GM19238 (cell line): Measurements from ENCODE around the gene EXOC3.
A peak's percentile ranks its signal among the peaks of the same experiment; 100 is the strongest.
"Not testable (repeated sequence)": the region's sequence is repeated elsewhere in the genome, so short reads cannot be mapped to it uniquely, and the experiment has no call there.

Source experiments
- DNase-seq: peaks from one replicate; pipeline ENCODE4 v3.0.0; 2011; ENCODE audit warnings: low spot score; ENCODE audit not compliant: insufficient read length

EXOC3 gene

DNA sequence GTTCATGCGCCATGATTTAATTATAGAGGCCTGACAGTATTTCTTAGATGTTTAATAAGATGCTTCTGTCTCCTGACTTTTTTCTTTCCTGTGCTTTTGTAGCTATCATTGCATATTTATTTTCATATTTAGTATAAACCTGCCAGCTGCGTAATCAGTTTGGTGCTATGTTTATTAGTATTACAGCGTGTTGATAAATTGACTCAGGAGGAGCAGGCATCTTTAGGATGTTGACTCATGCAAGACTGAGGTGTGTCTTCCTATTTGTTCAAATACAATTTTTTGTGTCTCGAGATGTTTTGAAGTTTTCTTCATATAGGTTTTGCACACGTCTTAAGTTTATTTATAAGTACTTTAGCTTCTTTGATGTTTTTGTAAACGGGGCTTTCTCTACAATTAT is 35.9 kb upstream of the EXOC3 start:
- DNase-seq: no peak

DNA sequence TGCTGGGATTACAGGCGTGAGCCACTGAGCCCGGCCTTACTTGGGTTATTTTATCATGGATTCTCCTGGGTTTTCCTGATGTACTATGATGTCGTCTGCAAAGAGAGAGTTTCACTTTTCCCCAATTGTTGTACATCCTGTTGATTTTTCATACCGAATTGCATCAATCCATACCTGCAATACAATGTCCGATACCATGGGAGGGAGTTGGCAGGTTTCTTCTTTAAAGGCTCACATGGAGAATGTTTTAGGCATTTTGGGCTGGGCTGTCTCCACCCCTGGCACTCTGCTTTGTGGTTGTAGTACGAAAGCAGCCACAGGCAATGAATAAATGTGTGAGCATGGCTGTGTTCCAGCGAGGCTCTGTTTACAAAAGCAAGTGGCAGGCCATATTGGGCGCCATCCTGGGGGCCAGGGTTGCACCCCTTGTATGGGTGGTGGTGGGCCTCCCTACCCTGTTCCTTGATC is 35.1 kb upstream of the EXOC3 start:
- no peak for DNase-seq

DNA sequence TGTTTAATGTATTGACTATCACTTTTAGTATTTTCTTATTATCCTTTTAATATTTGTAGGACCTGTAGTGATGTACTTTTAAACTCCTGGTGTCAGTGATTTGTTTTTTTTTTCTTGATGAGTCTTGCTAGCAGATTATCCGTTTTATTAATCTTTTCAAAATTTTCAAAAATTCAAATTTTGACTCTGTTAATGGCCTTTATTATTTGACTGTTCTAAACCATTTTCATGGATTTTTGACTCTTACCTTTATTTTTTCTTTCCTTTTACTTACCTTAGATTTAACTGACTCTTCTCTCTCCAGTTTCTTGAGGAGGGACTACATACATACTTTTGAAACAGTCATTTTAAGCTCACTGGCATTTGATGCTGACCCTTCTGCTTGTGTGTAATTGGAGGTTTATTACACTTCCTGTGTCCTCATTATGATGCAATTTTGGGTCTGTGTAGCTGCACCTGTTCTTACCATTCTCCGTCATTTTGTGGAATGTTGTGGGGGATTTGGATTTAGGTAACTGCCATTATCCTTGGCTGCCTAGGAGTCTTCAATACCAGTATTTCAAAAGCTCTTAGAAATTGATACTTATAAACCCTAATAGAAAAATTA is 32.0 kb upstream of the EXOC3 start:
- no peak for DNase-seq

DNA sequence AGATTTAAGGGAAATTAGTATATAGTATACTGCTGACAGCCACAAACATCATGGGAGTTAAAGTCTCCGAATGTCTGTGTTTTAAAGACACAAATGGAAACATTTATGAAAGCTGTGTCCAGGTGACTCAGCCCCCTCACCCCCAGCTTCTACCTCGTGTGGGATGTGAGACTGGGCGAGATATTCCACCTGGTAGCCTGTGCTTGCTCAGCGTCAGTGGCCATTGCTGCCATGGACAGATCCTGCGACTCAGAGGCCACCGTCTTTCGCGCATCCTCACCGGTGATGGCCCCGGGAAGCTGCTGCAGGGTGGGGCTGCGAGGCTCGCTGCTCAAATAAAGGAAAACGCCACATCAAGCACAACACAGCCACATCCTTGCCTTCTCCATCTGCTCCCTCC is 31.2 kb upstream of the EXOC3 start:
- DNase-seq: no peak

DNA sequence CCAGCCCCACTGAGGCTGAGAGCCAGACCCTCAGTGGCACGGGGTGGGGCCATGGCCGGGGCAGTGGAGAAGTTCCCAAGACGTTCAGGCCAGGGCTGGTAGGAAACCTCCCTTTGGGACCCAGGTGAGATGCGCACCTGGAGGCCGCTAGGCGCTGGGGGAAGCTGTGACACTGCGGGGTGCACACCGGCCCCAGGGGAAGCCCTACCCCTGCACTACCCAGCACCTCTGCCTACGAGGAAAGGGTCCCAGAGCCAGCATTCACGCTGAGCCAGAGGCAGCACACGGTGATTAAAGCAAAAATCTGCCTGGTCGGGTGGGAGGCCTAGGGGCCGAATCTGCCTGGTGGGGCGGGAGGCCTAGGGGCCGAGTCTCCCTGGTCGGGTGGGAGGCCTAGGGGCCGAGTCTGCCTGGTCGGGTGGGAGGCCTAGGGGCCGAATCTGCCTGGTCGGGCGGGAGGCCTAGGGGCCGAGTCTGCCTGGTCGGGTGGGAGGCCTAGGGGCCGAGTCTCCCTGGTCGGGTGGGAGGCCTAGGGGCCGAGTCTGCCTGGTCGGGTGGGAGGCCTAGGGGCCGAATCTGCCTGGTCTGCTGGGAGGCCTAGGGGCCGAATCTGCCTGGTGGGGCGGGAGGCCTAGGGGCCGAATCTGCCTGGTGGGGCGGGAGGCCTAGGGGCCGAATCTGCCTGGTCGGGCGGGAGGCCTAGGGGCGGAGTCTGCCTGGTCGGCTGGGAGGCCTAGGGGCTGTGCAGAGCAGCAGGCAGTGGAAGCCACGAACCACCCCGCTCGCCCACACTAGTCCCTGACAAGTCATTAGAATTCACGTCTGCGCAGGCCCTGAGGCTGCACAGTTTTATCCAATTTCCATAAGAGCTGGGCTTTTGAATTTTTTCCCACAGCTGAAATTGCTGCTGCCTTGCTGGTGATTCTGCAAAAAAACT is 27.7 kb upstream of the EXOC3 start:
- not testable (repeated sequence) for DNase-seq

DNA sequence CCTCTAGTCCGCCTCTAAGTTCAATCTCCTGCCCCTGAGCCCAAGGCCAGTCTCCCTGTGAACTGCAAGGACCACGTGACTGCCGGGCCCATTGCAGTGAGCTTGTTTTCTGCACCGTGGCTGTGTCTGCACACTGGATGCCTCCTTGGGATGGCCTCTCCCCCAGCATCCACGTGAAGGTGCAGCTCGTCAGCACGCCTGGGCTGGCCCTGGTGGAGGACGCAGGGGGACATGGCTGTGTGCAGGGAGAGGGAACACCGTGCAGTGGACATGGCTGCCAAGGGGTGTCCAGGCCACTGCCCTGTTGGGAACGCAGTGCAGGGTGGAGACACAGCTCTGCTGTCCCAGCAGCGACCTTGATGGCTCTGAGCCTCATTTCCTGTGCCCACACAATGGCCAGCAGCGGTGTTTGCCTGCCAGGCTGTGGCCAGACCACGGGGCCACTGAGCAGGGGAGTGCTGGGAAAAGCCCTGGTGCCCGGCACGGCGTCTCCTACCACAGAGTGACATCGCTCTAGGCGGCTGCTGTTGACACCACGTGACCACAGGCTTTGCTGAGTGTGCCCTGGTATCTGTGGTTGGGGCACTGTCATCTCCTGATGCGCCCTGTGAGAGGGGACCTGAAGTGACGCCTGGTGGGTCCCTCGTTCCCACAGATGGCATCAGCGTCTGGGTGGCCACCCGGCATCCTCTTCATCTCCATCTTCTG is 26.9 kb upstream of the EXOC3 start:
- no peak for DNase-seq

DNA sequence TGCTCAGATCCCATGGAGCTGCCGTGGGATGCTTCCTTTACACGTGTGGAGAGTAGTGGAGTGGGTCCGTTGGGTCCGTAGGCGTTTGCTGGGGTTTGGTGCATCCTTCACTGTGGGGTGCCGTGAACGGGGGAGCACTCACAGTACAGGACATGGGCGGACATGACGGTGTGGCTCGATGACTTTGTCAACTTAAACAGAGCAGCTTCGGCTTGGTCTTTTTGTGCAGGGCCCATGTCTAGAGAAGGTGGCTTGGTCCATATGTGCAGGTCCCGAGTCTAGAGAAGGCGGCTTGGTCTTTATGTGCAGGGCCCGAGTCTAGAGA is 26.4 kb upstream of the EXOC3 start:
- DNase-seq: no peak

DNA sequence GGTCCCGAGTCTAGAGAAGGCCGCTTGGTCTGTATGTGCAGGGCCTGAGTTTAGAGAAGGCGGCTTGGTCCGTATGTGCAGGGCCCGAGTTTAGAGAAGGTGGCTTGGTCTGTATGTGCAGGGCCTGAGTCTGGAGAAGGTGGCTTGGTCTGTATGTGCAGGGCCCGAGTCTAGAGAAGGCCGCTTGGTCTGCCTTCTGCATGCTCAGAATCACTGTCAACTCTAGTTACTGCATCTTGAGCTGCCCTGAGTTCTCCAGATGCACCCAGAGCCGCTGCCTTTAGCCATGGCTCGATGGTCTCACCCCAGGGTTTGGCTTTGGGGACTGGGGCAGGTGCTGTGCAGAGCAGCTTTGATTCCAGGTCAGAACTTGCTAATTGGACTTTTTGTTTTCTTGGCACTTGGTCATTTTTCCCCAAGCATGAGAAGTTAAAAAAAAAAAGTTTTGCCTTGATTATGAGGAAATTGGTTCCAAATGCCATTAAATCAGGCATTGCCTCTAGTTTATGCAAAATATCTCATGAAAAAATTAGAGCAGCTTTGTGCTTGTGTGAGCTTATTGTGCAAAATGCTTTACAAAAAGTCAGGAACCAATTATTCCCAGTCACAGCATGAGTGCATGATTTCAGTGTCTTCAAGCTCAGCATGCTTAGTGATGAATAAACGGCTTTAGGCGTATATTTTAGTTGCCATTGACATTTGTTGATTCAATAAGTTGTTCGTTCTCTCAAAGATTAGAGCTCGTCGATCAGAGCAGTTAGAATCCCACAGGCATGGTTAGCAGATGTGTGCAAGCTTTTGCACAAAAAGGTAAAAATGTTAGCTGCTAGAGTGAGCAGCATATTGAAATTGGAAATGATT is 25.4 kb upstream of the EXOC3 start:
- DNase-seq: no peak

DNA sequence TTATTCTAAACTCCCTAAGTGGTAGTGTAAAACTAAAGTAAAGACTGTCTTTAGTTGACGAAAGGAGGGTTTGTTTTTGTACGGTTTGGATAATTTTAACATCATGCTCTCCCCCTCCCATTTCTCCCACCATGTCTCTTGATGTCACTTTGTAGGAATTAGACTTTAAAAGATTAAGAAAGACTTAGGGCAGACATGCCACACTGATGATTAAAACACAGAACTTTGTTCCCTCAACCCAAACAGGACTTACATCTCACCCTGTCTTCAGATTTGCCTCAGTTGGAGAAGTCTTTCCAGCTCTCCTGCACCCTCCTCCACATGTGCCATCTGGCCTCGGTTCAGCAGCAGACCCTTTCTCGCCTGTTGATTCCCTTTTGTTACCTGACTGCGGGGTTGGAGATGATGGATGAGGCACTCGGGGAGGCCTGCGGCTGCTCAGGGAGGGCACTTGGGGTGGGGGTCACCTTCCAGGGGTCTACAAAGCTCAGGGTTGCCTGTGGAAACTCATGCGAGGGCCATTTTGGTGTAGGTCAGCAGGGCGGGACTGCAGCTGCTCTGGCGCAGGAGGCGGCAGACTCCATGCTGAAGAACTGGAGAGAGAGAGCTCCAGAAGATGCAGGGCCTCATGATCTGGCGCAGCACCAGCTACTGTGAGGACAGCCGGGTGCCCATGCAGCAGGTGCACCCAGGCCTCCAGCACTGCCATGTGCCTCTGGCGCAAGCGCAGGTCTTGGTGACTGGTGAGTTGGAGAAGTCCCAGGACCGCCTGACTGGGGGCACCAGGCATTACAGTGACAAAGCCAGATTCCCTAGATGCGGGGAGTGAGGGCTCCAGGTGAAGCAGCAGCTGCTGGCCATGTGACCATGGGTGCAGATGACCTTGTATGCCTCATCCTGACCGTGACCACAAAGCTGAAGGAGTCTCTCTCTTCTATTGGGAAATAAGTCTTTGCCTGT is 24.5 kb upstream of the EXOC3 start:
- DNase-seq: no peak

DNA sequence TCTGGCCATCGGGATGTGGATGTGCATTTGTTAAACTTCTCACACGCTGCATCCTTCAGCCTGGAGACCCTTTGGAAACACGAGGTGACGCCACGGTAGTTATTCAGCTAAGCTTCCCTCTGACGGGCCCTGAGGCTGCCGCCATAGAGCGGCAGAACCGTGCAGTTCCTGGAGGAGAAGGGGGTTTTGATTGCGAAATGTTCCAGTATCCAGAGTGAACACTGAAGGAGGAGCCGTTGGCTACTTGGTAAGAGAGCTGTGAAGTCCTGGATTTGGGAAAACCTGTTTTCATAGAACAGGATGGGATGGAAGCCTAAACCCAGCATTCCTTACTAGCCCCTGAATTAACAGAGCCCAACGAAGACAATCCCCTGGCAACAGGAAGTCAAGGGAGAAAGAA is 23.0 kb upstream of the EXOC3 start:
- DNase-seq: no peak

DNA sequence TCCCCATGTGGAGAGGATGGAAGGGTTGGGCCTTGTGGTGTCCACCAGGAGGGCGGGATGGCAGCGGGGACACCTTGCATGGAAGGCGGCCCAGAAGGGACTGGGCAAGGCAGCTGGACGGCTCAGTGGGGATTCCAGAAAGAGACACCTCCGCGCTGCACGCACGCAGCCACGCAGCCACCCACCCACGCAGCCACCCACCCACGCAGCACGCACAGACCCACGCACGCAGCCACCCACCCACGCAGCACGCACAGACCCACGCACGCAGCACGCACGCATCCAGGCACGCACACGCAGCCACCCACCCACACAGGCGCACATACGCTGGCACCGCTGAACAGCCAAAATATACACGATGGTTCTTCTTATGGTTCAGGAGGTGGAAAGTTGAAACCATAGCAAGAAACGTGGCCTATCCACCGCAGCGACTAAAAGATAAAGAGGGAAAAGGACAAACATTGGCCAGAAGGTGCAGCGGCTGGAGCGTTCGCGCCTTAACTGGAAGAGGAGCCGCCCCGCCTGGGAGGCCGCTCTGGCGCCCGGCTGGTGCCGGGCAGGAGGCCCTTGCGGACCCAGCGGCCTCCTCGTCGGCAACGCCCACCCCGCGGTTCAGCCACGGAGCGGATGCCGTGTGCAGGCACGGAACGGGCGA is 22.2 kb upstream of the EXOC3 start:
- DNase-seq: no peak

DNA sequence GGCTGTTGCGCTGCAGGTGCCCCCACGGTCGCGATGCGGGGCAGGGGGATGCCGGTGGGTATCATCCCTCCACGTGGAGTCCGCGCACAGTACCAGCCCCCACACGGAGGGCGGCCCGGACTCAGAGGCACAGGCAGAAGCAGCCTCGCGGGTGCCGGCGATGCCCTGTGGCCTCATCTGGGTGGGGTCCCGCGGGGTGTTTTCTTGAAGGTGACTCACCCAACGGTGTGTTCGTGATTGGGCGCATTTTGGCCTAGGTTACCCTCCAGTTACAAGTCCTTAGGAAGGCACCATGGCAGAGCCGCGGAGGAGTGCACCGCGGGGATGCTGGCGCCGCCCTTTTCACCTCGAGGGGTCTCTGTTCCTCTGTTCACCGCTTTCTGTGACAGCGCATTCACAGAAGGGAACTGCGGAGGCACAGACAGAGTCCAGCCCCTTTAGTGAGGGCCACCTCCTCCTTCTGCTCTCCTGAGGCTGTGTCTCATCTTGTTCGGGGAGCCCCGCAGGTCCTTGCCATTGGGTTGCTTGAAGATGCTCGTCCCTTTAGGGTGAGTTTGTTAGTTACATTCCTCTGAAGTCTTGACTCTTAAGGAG is 21.6 kb upstream of the EXOC3 start:
- DNase-seq: no peak

DNA sequence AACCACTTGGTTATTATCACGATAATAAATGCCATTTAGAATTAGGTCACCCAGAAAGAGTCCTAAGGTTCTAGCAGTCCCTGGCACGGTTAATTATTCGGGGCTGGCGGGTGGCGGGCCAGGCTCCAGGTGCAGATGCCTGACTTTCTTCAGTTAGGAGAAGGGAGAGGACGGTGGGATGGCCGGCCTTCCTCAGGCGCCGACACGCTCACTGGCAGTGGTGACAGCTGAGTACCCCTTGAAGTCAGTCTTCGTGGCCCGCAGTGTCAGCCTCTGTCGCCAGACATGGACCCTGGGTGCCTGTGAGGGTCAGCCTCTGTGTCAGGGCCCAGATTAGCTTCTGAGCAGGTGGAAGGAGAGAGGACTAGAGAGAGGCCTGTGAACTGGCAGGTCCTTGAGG is 21.1 kb upstream of the EXOC3 start:
- DNase-seq: no peak

DNA sequence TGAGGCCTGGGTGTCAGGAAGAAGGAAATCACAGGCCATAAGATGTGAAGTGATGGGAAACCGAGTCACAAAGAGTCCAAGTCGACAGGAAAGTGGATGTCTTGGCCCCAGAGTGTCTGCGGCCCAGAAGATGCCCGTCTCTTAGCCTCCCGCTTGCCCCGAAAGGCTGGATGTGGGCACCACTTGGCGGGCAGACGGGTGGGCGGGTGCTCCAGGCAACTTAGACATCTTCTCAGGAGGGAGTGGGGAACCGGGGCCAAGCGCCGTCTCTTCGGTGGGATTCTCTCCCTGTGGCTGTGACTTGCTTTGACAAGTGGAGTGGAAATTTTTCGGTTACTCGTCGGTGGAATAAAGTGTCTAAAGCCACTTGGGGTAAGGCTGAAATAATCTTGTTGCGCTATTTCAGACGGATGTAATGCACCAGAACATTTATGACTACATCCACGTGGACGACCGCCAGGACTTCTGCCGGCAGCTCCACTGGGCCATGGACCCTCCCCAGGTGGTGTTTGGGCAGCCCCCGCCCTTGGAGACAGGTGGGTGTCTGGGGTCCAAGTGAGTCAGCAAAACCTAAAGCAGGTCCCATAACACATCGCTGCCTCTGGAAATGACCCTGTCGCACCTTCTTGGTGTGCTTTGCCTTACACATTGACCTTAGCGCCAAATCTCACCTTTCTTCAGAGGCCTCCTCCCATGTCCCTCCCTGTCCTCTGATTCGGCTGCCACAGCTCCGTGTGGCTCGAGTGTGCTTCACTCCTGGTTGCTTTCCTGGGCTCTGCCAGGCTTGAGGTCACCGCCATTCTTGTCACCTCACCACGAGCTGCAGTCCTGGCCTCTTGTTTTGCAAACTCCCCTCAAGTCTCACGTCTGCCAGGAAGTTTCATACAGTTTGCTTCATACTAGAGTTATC is 20.4 kb upstream of the EXOC3 start:
- no peak for DNase-seq

DNA sequence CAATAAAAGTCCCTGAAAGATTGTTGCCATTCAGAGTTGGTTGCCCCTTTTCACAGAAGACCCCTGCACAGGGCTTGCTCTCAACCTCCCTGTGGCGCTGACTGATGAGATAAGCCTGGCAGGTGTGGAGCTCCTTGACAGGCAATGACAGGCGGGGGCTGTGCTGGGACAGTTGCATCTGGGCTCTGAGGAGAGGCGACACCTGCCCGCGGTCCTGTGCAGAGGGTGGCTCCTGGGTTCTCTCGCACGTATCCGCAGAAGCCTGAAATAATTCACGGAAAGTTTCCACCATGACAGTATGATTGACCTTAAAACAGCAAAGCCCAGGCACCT is 19.8 kb upstream of the EXOC3 start:
- no peak for DNase-seq

DNA sequence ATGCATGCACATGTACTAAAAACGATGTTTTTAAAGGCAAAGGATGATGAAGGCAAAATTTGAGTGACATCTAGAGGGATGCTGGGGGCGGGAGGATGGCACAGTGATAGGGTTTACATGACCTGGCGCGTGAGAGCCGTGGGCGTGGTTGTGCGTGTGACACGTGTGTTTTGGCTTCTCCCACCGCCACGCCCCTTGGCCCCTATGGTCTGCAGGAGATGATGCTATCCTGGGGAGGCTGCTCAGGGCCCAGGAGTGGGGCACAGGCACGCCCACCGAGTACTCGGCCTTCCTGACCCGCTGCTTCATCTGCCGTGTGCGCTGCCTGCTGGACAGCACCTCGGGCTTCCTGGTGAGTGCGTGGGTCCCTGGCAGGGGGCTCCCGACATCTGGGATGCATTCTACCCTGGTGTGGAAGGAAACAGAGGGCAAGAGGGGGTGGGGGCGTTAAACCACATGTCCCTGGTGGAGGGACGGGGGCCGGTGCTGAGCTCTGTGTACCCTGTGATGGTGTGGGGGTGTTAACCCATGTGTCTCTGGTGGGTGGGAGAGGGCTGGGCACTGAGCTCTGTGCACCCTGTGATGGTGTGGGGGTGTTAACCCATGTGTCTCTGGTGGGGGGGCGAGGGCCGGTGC is 19.2 kb upstream of the EXOC3 start:
- no peak for DNase-seq

DNA sequence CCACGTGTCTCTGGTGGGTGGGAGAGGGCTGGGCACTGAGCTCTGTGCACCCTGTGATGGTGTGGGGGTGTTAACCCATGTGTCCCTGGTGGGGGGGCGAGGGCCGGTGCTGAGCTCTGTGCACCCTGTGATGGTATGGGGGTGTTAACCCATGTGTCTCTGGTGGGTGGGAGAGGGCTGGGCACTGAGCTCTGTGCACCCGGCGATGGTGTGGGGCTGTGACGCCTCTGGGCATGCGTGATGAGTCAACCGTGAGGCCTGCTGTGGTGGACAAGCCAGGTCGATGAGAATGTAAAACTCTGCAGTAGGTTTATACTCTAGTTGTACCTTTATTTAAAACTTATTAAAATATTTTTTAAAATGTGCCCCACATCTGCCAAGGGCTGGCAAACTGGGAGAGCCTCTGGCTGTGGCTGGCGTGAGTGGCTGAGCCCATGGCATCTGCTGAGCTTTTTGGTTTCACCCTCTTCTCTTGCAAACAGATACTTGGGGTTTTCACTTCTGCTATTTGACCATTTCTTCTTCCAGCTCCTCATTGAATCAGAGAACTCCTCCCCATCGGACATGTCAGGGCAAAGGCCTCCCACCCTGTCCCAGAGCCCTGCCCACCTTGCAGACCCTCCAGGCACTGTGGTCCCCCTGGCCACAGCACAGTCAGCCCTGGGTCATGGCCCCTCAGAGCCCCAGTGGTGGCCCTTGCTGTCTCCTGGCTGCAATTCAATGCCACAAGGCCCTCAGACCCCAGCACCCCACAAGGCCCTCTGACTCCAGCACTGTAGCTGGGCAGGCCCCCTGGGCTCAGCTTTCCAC is 18.5 kb upstream of the EXOC3 start:
- peak; percentile 85 for DNase-seq
